Measurements from ENCODE around the gene BSDC1.

Gene BSDC1

DNA sequence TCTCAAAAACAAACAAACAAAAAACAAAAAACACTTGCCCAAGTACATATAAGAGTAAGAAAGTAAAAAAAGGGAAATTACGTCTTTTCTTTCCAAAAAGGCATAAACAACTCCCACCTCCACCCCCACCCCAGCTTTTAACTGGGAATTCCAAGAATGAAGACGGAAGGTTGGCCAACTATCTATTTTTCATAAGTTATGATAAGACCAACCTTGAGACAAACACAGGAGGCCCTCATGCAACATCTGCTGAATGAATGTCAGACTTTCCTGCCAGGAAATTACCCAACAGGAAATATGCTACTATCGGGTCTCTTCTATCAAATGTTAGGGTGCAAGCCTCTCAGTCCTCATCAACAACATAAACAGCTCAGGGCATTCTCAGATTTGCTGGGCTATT lies 1.9 kb downstream of the BSDC1 start:
- TF ChIP-seq, protein P1, sequence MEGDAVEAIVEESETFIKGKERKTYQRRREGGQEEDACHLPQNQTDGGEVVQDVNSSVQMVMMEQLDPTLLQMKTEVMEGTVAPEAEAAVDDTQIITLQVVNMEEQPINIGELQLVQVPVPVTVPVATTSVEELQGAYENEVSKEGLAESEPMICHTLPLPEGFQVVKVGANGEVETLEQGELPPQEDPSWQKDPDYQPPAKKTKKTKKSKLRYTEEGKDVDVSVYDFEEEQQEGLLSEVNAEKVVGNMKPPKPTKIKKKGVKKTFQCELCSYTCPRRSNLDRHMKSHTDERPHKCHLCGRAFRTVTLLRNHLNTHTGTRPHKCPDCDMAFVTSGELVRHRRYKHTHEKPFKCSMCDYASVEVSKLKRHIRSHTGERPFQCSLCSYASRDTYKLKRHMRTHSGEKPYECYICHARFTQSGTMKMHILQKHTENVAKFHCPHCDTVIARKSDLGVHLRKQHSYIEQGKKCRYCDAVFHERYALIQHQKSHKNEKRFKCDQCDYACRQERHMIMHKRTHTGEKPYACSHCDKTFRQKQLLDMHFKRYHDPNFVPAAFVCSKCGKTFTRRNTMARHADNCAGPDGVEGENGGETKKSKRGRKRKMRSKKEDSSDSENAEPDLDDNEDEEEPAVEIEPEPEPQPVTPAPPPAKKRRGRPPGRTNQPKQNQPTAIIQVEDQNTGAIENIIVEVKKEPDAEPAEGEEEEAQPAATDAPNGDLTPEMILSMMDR (conservative IDR thresholded peaks at IDR 0.05), result no peak
- H3K27ac ChIP-seq, result no peak overlapping the region

DNA sequence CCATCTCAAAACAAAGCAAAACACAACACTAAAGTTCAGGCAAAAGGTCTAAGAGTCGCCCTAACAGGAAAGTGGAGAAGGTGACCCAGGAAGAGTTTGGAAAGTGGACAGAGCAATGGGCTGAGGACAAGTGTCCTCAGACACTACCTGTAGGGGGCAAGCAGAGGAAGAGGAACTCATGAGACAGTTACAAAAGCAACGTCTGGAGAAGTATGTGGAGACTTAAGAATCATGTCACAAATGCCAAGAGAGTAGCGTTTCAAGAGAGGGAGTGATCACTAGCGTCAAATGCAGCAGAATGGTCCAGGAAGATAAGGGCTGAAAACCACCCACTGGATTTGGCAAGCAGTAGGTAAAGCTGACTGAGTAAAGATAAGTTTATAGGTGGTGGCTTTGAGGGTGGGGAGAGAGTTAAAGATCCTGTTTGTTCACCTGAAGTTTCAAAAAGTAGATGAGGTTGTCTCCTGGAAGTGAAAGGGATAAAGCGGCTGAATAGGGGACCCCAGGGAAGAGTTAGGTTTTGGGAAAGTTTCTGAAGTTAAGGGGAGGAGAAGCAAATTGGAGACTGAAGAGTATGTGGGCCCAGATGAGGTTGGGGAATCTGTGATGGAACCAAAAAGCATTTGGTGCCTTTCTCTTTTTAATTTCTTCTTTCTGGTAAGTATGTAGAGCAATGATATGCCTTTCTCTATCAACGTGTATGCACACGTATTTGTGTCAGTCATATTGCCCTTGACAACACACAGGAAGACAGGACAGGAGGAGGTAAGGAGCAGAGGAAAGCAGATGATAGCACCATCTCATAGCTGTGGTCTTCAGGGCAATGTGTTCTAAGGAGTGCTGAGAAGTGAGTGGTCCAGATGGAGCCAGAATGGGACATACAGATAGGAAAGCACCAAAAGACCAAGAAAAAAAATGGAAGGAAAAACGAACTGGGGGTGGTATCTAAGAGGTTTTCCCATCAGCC lies 3.1 kb downstream of the BSDC1 start:
- TF ChIP-seq, protein P1 (conservative IDR thresholded peaks at IDR 0.05), result no peak
- no peak overlapping the region for H3K27ac ChIP-seq

DNA sequence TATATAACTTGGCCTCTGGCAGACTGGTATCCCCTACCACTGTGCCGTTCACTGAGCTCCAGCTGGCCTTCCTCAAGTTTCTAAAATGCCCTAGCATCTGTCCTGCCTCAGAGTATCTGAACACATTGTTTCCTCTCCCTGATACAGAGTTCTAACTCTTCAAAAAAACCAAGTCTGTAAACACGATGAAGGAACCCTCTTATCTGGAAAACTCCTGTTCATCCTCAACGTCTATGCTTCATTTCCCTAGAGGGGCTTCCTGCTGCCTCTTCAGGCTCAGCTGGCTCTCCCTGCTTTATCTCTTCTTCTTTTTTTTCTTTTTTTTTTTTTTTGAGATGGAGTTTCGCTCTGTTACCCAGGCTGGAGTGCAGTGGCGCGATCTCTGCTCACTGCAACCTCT lies 5.6 kb downstream of the BSDC1 start:
- TF ChIP-seq, protein P1 (conservative IDR thresholded peaks at IDR 0.05), result no peak
- no peak overlapping the region for H3K27ac ChIP-seq

DNA sequence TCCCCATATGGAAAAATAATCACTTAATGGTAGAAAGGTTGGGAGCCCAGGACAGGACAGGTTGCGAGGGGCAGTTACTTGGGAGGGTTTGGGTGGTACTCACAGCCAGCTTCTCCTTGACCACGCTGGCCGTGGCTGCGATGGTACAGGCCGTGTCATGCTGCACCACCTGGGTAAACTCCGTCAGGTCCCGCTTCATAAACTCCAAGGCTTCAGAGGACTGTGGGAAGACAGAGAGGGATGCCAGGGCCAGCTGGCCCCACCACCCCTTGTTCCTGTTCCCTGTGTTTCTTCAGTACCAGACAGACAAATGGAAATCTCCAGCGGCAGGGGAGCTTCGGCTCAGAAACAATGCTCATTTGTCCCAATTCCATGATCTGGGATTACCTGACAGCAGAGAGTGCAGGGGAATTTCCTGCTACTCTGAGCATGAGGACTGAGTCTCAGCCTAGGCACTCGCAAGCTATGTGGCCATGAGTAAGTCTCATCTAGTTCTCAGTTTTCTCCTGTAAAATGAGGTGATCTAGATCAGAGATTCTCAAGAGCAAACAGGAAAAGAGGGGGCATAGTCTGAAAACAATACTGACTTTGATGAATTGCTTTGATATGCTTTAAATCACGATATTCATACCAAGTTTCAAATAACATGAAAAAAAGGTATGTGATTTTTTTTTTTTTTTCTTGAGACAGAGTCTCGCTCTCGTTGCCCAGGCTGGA lies 7.4 kb downstream of the BSDC1 start:
- H3K27ac ChIP-seq, result no peak overlapping the region
- TF ChIP-seq, protein P1 (conservative IDR thresholded peaks at IDR 0.05), result no peak

DNA sequence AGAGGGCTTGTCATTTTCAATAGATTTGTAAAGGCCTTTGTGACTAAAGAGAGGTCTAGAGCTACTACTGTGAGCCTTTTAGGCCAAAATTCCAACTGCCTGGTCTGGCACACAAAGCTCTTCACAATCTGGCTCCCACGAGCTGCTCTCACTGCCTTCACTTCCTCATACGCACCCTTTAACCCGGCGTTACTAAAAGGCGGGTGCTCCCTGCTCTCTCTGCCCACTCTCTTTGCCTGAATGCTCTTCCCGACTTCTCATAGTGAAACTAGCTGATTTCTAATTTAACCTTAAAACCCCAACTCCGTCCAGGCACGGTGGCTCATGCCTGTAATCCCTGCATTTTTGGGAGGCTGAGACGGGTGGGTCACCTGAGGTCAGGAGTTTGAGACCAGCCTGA lies 14.2 kb downstream of the BSDC1 start:
- TF ChIP-seq, protein P1 (conservative IDR thresholded peaks at IDR 0.05), result no peak
- no peak overlapping the region for H3K27ac ChIP-seq

DNA sequence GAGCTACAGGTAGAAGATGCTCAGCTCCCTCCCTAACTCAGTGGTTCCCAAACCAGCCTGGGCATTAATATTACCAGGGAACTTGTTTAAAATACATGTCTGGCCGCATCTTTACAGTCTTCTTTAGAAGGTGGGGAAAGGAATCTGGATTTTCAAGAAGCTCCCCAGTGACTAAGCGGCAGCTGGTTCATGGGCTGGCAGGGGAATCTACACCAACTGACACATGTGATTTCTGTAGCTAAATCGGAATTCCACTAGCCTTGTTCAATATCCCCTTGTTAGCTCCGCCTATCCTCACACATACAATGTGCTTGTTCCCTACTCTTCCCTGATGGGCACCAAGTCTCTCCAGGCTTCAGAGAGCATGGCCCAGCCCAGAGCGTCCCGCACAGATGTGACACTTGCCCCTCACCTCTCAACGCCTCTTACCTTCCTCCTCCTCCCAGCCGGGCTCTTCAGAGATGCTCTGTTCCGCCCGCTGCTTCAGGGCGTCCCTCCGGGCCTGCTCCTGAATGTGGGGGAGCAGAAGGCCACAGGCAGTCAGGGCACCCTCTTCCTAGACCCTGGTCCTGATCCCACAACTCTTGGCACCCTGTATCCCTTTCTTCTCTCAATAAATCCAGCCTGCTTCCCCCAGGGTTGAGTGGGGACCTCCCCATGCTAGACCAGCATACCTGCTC lies 16.6 kb downstream of the BSDC1 start:
- TF ChIP-seq, protein P1 (conservative IDR thresholded peaks at IDR 0.05), result no peak
- H3K27ac ChIP-seq, result no peak overlapping the region

DNA sequence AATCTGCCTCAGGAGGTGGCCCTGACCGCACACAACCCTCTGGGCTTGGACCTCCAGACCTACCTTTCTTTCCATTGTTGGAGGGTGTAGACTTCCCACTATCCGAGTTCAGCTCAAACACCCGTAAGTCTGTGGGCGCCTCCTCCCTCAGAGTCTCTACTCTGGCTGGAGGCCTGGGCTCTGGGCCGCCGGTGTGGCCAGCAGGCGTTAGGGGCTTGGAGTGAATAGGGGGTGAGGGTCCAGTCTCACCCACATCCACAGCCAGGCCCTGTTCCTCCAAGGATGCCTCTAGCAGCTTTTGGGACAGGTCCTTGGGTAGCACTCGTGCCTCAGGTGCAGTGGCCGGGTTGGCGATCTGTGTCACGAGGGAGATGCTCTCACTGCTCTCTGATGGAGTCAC lies 18.0 kb downstream of the BSDC1 start:
- TF ChIP-seq, protein P1 (conservative IDR thresholded peaks at IDR 0.05), result no peak
- no peak overlapping the region for H3K27ac ChIP-seq

Measured in VCaP (cell line).